DMS153 treated with DMSO at 0.1 percent for 48 hours (cell line): ENCODE measurements around the gene SUGP1.

Source experiments
- DNase-seq: peaks from one replicate; lab custom pipeline; 2025; ENCODE audit not compliant: unreplicated experiment; lab: John Stamatoyannopoulos, UW

The SUGP1 gene

GRCh38 chr19:19303411-19303810 is 16.9 kb downstream of the SUGP1 start:
- no peak for DNase-seq

GRCh38 chr19:19300613-19301012 is 19.7 kb downstream of the SUGP1 start:
- DNase-seq = no peak

- no peak for DNase-seq
These were observed 22.6 kb downstream of the SUGP1 start for GRCh38 chr19:19297759-19298158.

- no peak for DNase-seq
These were observed 23.2 kb downstream of the SUGP1 start for GRCh38 chr19:19296953-19297689.

GRCh38 chr19:19294914-19295313 is 25.4 kb downstream of the SUGP1 start:
- no peak for DNase-seq

GRCh38 chr19:19292607-19293006 is 27.7 kb downstream of the SUGP1 start:
- DNase-seq = no peak

- DNase-seq = no peak
These were observed 34.6 kb downstream of the SUGP1 start for GRCh38 chr19:19285686-19286085.

GRCh38 chr19:19280561-19280960 is 39.7 kb downstream of the SUGP1 start:
- DNase-seq = no peak

GRCh38 chr19:19279853-19280252 is 40.5 kb downstream of the SUGP1 start:
- DNase-seq = no peak

- DNase-seq = no peak
These were observed 41.2 kb downstream of the SUGP1 start for GRCh38 chr19:19279062-19279612.

GRCh38 chr19:19278315-19278714 is 42.0 kb downstream of the SUGP1 start:
- no peak for DNase-seq

GRCh38 chr19:19276851-19277250 is 43.5 kb downstream of the SUGP1 start:
- DNase-seq = no peak

GRCh38 chr19:19276386-19276785 is 43.9 kb downstream of the SUGP1 start:
- DNase-seq = no peak

GRCh38 chr19:19274716-19275565 is 45.4 kb downstream of the SUGP1 start:
- DNase-seq = no peak

- DNase-seq = no peak
These were observed 46.2 kb downstream of the SUGP1 start for GRCh38 chr19:19274146-19274545.

GRCh38 chr19:19271828-19272599 is 48.3 kb downstream of the SUGP1 start:
- DNase-seq = no peak

- no peak for DNase-seq
These were observed 49.3 kb downstream of the SUGP1 start for GRCh38 chr19:19270749-19271571.

GRCh38 chr19:19269952-19270694 is 50.2 kb downstream of the SUGP1 start:
- DNase-seq = no peak

GRCh38 chr19:19268453-19269385 is 51.6 kb downstream of the SUGP1 start:
- DNase-seq = no peak
